Measurements from ENCODE around the gene PVALEF.

Gene PVALEF

GRCh38 chr17:81189016-81189415 lies 23.7 kb downstream of the PVALEF start:
- TF ChIP-seq CTCF (IDR thresholded peaks at IDR 0.05; ENCODE audit: extremely low read depth, missing control alignments): no peak
- DNase-seq (ENCODE audit: low spot score): no peak

GRCh38 chr17:81189670-81190530 lies 24.6 kb downstream of the PVALEF start:
- no peak for TF ChIP-seq CTCF (IDR thresholded peaks at IDR 0.05; ENCODE audit: extremely low read depth, missing control alignments)
- no peak for DNase-seq (ENCODE audit: low spot score)

- no peak for DNase-seq (ENCODE audit: low spot score)
- no peak for TF ChIP-seq CTCF (IDR thresholded peaks at IDR 0.05; ENCODE audit: extremely low read depth, missing control alignments)
Observed at GRCh38 chr17:81190591-81190990, 25.3 kb downstream of the PVALEF start.

GRCh38 chr17:81191116-81191515 lies 25.8 kb downstream of the PVALEF start:
- TF ChIP-seq CTCF (IDR thresholded peaks at IDR 0.05; ENCODE audit: extremely low read depth, missing control alignments): no peak
- DNase-seq (ENCODE audit: low spot score): no peak

GRCh38 chr17:81191646-81192045 lies 26.3 kb downstream of the PVALEF start:
- DNase-seq (ENCODE audit: low spot score): no peak
- no peak for TF ChIP-seq CTCF (IDR thresholded peaks at IDR 0.05; ENCODE audit: extremely low read depth, missing control alignments)

GRCh38 chr17:81192386-81193050 lies 27.2 kb downstream of the PVALEF start:
- no peak for DNase-seq (ENCODE audit: low spot score)
- TF ChIP-seq CTCF (IDR thresholded peaks at IDR 0.05; ENCODE audit: extremely low read depth, missing control alignments): no peak

- TF ChIP-seq CTCF (IDR thresholded peaks at IDR 0.05; ENCODE audit: extremely low read depth, missing control alignments): no peak
- DNase-seq (ENCODE audit: low spot score): no peak
Observed at GRCh38 chr17:81193051-81193410, 27.7 kb downstream of the PVALEF start.
